Measurements from ENCODE around the gene FBXO33. TPM values are rescaled to one million over a fixed set of nuclear protein-coding genes. Genes with fewer than 3 reads are reported as not detected.
A peak's percentile ranks its signal among the peaks of the same experiment; 100 is the strongest.

FBXO33 gene
- total RNA-seq, 1 experiment from 2014 or later = 9.7 TPM

- ChIA-PET POLR2A (no interaction called here), RAD21 (ENCODE audit: low non-redundant PET in 1 of 2, low total read pairs in 2 of 2, uncharacterized antibody in 2 of 2, unreplicated experiment in 2 of 2) (interaction anchor here in 1 of 2 experiments (0.7 kb wide), 1 partner anchor 551 kb away, joined by 3 read pairs; no protein-coding TSS in a partner anchor), CTCF (interaction anchor here (1.1 kb wide), 1 partner anchor 13 kb away, joined by 3 read pairs; the partner anchor contains the start of gene FBXO33)
- no peak overlapping the region for H2AFZ ChIP-seq (ENCODE audit: low read depth, low read length, poor library complexity, severe bottlenecking)
- ATAC-seq (peak; percentile 67), DNase-seq (ENCODE audit: low read depth, low spot score) (no peak)
- H3K9ac ChIP-seq (ENCODE audit: low read length) = no peak overlapping the region
- 0 out of 4 replicates have a peak, but pooled peaks cover 0 to 6% of the 10 kb centered on the region in 2 experiments for H3K9me3 ChIP-seq (ENCODE audit: control insufficient read depth in 1 of 2, insufficient read depth in 1 of 2, low read depth in 1 of 2, low read length in 2 of 2)
- BruUV-seq (replicated peaks) = no TSS peak
- no peak overlapping the region for H3K27ac ChIP-seq (ENCODE audit: low read depth, low read length)
- no peak overlapping the region for H3K4me3 ChIP-seq (replicated peaks in 1 of 2; ENCODE audit: low read depth in 1 of 2, low read length in 2 of 2)
- no peaks in the 10 kb centered on the region for H3K27me3 ChIP-seq (ENCODE audit: insufficient read depth, low read length)
- H4K20me1 ChIP-seq (ENCODE audit: insufficient read depth) = no peaks in the 10 kb centered on the region
- intact Hi-C loops (cut with micrococcal nuclease) = loop anchor here (5.0 kb wide), 1 partner anchor 187 kb away; the partner anchor contains the start of gene MIA2
- H3K79me2 ChIP-seq (ENCODE audit: insufficient read depth, low read length) = peaks cover 11% of the 10 kb centered on the region; the same call in 1 of the 2 replicates
- H3K36me3 ChIP-seq (ENCODE audit: control insufficient read depth in 1 of 2, insufficient read depth in 2 of 2, low read length in 2 of 2) = no peaks in the 10 kb centered on the region
- 0 out of 6 replicates have a peak, but pooled peaks of 1 of the 3 experiments have one; percentile 23 for TF ChIP-seq CTCF (IDR thresholded peaks at IDR 0.05 in 2 of 3, conservative IDR thresholded peaks at IDR 0.05 in 1 of 3; ENCODE audit: borderline replicate concordance in 1 of 3, insufficient read depth in 1 of 3, low read depth in 2 of 3, low read length in 2 of 3)
- TF ChIP-seq ZNF274 (IDR thresholded peaks at IDR 0.05; ENCODE audit: low read depth, low read length) = no peak
- TF ChIP-seq REST (IDR thresholded peaks at IDR 0.05; ENCODE audit: low read depth) = no peak
- no peaks in the 10 kb centered on the region for H3K4me1 ChIP-seq (ENCODE audit: control insufficient read depth in 1 of 2, insufficient read depth in 2 of 2, low read length in 2 of 2)
- H3K9me2 ChIP-seq (ENCODE audit: insufficient read depth) = no peaks in the 10 kb centered on the region
- no peak overlapping the region for H3K4me2 ChIP-seq (ENCODE audit: low read length)
Measured at GRCh38 chr14:39419272-39419671, 13.0 kb downstream of the FBXO33 start.

Measured in HCT116 (cell line).